ENCODE data around the gene ANO8. TPM values are rescaled to one million over a fixed set of nuclear protein-coding genes. Genes with fewer than 3 reads are reported as not detected.

Gene ANO8
- total RNA-seq, 1 experiment from 2014 or later, result 12.1 TPM

- Histone ChIP-seq H3K9ac (ENCODE audit: low read length) (no peak overlapping the region), H3F3A (ENCODE audit: low read length, unreplicated experiment) (no peaks in the 10 kb centered on the region), H3K4me1 (ENCODE audit: insufficient read depth, low read length) (no peaks in the 10 kb centered on the region), H3K36me3 (ENCODE audit: low read depth, low read length) (no peaks in the 10 kb centered on the region), H3K4me2 (ENCODE audit: low read length) (no peak overlapping the region), H4K20me1 (ENCODE audit: low read length) (no peaks in the 10 kb centered on the region), H2AFZ (ENCODE audit: low read length) (no peak overlapping the region), H3K79me2 (ENCODE audit: low read length) (no peaks in the 10 kb centered on the region), H3K27me3 (ENCODE audit: low read length) (no peaks in the 10 kb centered on the region), H3K9me3 (ENCODE audit: low read length) (no peaks in the 10 kb centered on the region), H3K27ac (ENCODE audit: low read length) (no peak overlapping the region), H3K4me3 (ENCODE audit: low read length) (no peak overlapping the region), H3K9me2 (replicated peaks; ENCODE audit: low read length) (no peaks in the 10 kb centered on the region)
- no TSS peak for BruUV-seq (replicated peaks)
- DNase-seq (no peak), ATAC-seq (no peak)
- TF ChIP-seq, protein P1, sequence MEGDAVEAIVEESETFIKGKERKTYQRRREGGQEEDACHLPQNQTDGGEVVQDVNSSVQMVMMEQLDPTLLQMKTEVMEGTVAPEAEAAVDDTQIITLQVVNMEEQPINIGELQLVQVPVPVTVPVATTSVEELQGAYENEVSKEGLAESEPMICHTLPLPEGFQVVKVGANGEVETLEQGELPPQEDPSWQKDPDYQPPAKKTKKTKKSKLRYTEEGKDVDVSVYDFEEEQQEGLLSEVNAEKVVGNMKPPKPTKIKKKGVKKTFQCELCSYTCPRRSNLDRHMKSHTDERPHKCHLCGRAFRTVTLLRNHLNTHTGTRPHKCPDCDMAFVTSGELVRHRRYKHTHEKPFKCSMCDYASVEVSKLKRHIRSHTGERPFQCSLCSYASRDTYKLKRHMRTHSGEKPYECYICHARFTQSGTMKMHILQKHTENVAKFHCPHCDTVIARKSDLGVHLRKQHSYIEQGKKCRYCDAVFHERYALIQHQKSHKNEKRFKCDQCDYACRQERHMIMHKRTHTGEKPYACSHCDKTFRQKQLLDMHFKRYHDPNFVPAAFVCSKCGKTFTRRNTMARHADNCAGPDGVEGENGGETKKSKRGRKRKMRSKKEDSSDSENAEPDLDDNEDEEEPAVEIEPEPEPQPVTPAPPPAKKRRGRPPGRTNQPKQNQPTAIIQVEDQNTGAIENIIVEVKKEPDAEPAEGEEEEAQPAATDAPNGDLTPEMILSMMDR (conservative IDR thresholded peaks at IDR 0.05; ENCODE audit: low read depth, low read length), result no peak
- TF ChIP-seq EZH2 (IDR thresholded peaks at IDR 0.05; ENCODE audit: low read length, unreplicated experiment), result no peak
- TF ChIP-seq EZH2phosphoT487 (IDR thresholded peaks at IDR 0.05; ENCODE audit: borderline replicate concordance, low read length), result no peak
- intact Hi-C loops (cut with micrococcal nuclease), result no loop called here
- ChIA-PET CTCF (interaction anchor here (0.5 kb wide), 1 partner anchor 306 kb away, joined by 10 read pairs; no protein-coding TSS in a partner anchor), POLR2A (ENCODE audit: unreplicated experiment) (no interaction called here)
Measured at GRCh38 chr19:17359905-17360800, 25.5 kb upstream of the ANO8 start.

DNA sequence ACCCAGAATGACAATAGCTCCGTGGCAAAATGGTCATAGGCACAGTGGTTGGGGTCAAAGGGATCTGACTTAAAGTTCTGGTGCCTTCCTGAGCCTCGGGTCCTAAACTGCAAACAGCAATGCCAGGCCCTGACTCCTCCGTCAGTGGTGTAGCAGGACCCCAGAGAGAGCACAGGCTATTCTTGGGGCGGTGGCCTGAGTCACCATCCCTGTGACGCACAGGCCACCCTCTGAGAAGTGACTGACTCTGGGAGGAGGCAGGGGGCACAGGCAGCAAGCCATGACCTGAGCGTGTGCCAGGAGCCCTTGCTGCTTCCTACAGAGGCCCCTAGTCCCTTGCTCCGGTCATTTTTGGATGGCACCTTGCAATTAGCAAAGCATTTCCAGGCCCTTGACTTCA, 23.7 kb upstream of the ANO8 start:
- no peaks in the 10 kb centered on the region for H3K79me2 ChIP-seq (ENCODE audit: low read length)
- no peaks in the 10 kb centered on the region for H3K36me3 ChIP-seq (ENCODE audit: low read depth, low read length)
- no peak for DNase-seq
- H3K4me2 ChIP-seq (ENCODE audit: low read length), result no peak overlapping the region
- no peaks in the 10 kb centered on the region for H3K9me3 ChIP-seq (ENCODE audit: low read length)
- H3F3A ChIP-seq (ENCODE audit: low read length, unreplicated experiment), result no peaks in the 10 kb centered on the region
- no peak overlapping the region for H3K27ac ChIP-seq (ENCODE audit: low read length)
- no TSS peak for BruUV-seq (replicated peaks)
- no peak overlapping the region for H2AFZ ChIP-seq (ENCODE audit: low read length)
- intact Hi-C loops (cut with micrococcal nuclease), result no loop called here
- H3K9ac ChIP-seq (ENCODE audit: low read length), result no peak overlapping the region
- H4K20me1 ChIP-seq (ENCODE audit: low read length), result no peaks in the 10 kb centered on the region
- H3K9me2 ChIP-seq (replicated peaks; ENCODE audit: low read length), result no peaks in the 10 kb centered on the region
- CTCF ChIA-PET, result interaction anchor here (0.7 kb wide), 1 partner anchor 28 kb away, joined by 11 read pairs; no protein-coding TSS in a partner anchor
- H3K4me1 ChIP-seq (ENCODE audit: insufficient read depth, low read length), result no peaks in the 10 kb centered on the region
- POLR2A ChIA-PET (ENCODE audit: unreplicated experiment), result no interaction called here
- TF ChIP-seq EZH2 (IDR thresholded peaks at IDR 0.05; ENCODE audit: low read length, unreplicated experiment) (no peak), EZH2phosphoT487 (IDR thresholded peaks at IDR 0.05; ENCODE audit: borderline replicate concordance, low read length) (no peak)
- TF ChIP-seq, protein P1 (conservative IDR thresholded peaks at IDR 0.05; ENCODE audit: low read depth, low read length), result no peak
- ATAC-seq, result no peak
- H3K27me3 ChIP-seq (ENCODE audit: low read length), result no peaks in the 10 kb centered on the region
- H3K4me3 ChIP-seq (ENCODE audit: low read length), result no peak overlapping the region

GRCh38 chr19:17357724-17358123, 23.1 kb upstream of the ANO8 start:
- no TSS peak for BruUV-seq (replicated peaks)
- no peak overlapping the region for H3K4me3 ChIP-seq (ENCODE audit: low read length)
- H3K4me1 ChIP-seq (ENCODE audit: insufficient read depth, low read length), result no peaks in the 10 kb centered on the region
- ChIA-PET CTCF (interaction anchor here (0.7 kb wide), 1 partner anchor 27 kb away, joined by 11 read pairs; no protein-coding TSS in a partner anchor), POLR2A (ENCODE audit: unreplicated experiment) (no interaction called here)
- H3K27me3 ChIP-seq (ENCODE audit: low read length), result no peaks in the 10 kb centered on the region
- no peaks in the 10 kb centered on the region for H3F3A ChIP-seq (ENCODE audit: low read length, unreplicated experiment)
- no peak overlapping the region for H2AFZ ChIP-seq (ENCODE audit: low read length)
- H4K20me1 ChIP-seq (ENCODE audit: low read length), result no peaks in the 10 kb centered on the region
- DNase-seq, result no peak
- no peaks in the 10 kb centered on the region for H3K79me2 ChIP-seq (ENCODE audit: low read length)
- no peak overlapping the region for H3K9ac ChIP-seq (ENCODE audit: low read length)
- TF ChIP-seq EZH2phosphoT487 (IDR thresholded peaks at IDR 0.05; ENCODE audit: borderline replicate concordance, low read length) (no peak), EZH2 (IDR thresholded peaks at IDR 0.05; ENCODE audit: low read length, unreplicated experiment) (no peak)
- TF ChIP-seq, protein P1 (conservative IDR thresholded peaks at IDR 0.05; ENCODE audit: low read depth, low read length), result no peak
- H3K36me3 ChIP-seq (ENCODE audit: low read depth, low read length), result no peaks in the 10 kb centered on the region
- no peak overlapping the region for H3K27ac ChIP-seq (ENCODE audit: low read length)
- ATAC-seq, result no peak
- no peaks in the 10 kb centered on the region for H3K9me3 ChIP-seq (ENCODE audit: low read length)
- no peaks in the 10 kb centered on the region for H3K9me2 ChIP-seq (replicated peaks; ENCODE audit: low read length)
- H3K4me2 ChIP-seq (ENCODE audit: low read length), result no peak overlapping the region
- intact Hi-C loops (cut with micrococcal nuclease), result no loop called here
